Measurements from ENCODE around the gene LCTL. TPM values are rescaled to one million over a fixed set of nuclear protein-coding genes. Genes with fewer than 3 reads are reported as not detected.
A peak's percentile ranks its signal among the peaks of the same experiment; 100 is the strongest.

Gene LCTL
- total RNA-seq, 4 donors from 2014 or later: not detected

- TF ChIP-seq POLR2A (IDR thresholded peaks at IDR 0.05): no peak
- TF ChIP-seq, protein P1, sequence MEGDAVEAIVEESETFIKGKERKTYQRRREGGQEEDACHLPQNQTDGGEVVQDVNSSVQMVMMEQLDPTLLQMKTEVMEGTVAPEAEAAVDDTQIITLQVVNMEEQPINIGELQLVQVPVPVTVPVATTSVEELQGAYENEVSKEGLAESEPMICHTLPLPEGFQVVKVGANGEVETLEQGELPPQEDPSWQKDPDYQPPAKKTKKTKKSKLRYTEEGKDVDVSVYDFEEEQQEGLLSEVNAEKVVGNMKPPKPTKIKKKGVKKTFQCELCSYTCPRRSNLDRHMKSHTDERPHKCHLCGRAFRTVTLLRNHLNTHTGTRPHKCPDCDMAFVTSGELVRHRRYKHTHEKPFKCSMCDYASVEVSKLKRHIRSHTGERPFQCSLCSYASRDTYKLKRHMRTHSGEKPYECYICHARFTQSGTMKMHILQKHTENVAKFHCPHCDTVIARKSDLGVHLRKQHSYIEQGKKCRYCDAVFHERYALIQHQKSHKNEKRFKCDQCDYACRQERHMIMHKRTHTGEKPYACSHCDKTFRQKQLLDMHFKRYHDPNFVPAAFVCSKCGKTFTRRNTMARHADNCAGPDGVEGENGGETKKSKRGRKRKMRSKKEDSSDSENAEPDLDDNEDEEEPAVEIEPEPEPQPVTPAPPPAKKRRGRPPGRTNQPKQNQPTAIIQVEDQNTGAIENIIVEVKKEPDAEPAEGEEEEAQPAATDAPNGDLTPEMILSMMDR (IDR thresholded peaks at IDR 0.05): no peak
- intact Hi-C loops (cut with DNase I; ENCODE audit: low total_unique reads): no loop called here
- H3K4me3 ChIP-seq (ENCODE audit: low read depth, poor library complexity, severe bottlenecking): no peak overlapping the region
- WGBS, 2 donors: 54 to 60% methylated on average over 10 of the region's 10 CpGs
- no peak for DNase-seq (ENCODE audit: low spot score in 2 of 2)
Measured at GRCh38 chr15:66573719-66574595, 8.2 kb upstream of the LCTL start.

GRCh38 chr15:66573348-66573718 lies 7.5 kb upstream of the LCTL start:
- WGBS, 2 donors: 81% methylated on average over 7 of the region's 7 CpGs
- no peak overlapping the region for H3K4me3 ChIP-seq (ENCODE audit: low read depth, poor library complexity, severe bottlenecking)
- DNase-seq (ENCODE audit: low spot score in 2 of 2): no peak
- no peak for TF ChIP-seq POLR2A (IDR thresholded peaks at IDR 0.05)
- intact Hi-C loops (cut with DNase I; ENCODE audit: low total_unique reads): no loop called here

DNA sequence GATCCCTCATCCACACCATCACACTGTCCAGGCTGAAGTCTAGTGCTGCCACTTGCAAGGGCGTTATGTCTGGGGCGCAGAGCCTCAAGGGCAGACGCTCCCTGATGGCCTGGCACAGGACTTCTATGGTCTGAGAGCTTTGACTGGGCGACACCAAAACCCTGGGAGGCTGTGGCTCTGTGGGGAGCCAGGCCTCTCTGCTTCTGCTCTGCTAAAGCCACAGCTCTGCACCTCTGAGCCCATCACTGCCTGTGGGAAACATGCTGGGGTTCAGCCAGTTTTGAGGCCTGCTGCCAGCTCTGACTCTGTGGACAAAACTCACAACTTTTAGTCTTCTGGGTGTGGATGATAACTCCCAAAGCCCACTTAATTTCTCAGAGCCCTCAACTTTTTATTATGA lies 6.3 kb upstream of the LCTL start:
- 94 to 100% methylated on average over 4 of the region's 4 CpGs for WGBS, 2 donors
- TF ChIP-seq, protein P1 (IDR thresholded peaks at IDR 0.05): no peak
- TF ChIP-seq POLR2A (IDR thresholded peaks at IDR 0.05): no peak
- DNase-seq (ENCODE audit: low spot score in 2 of 2): no peak

DNA sequence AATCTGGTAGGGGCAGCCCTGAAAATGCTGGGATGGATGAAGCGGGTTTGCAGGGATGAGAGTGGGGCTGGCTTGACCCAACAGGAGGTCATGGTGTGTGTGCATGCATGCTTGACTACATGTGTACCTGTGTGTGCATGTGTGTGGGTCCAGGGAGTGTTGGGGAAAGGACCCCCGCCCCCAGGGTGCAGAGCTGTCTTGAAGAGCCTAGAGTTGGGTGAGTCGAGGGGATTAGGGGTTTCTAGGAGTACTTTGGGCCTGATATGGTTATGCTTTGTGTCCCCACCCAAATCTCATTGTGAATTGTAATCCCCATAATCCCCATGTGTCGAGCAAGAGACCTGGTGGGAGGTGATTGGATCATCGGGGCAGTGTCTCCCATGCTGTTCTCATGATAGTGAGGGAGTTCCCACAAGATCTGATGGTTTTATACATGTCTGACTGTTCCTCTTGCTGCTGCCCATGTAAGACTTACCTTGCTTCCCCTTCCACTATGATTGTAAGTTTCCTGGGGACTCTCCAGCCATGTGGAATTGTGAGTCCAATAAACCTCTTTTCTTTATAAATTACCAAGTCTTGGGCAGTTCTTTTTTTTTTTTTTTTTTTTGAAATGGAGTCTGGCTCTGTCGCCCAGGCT lies 5.2 kb upstream of the LCTL start:
- intact Hi-C loops (cut with DNase I; ENCODE audit: low total_unique reads): no loop called here
- 81 to 96% methylated on average over 6 of the region's 6 CpGs for WGBS, 2 donors
- H3K4me3 ChIP-seq (ENCODE audit: low read depth, poor library complexity, severe bottlenecking): no peak overlapping the region
- DNase-seq (ENCODE audit: low spot score in 2 of 2): peak in 1 of 2 donors; percentile 65
- no peak for TF ChIP-seq POLR2A (IDR thresholded peaks at IDR 0.05)
- TF ChIP-seq, protein P1 (IDR thresholded peaks at IDR 0.05): no peak

More for the DNA sequence above, 6.3 kb upstream of the LCTL start:
- intact Hi-C loops (cut with DNase I; ENCODE audit: low total_unique reads): no loop called here
- no peak overlapping the region for H3K4me3 ChIP-seq (ENCODE audit: low read depth, poor library complexity, severe bottlenecking)

GRCh38 chr15:66570327-66570726 lies 4.5 kb upstream of the LCTL start:
- 76 to 87% methylated on average over 3 of the region's 3 CpGs for WGBS, 2 donors

More at GRCh38 chr15:66570327-66570726, 4.5 kb upstream of the LCTL start:
- intact Hi-C loops (cut with DNase I; ENCODE audit: low total_unique reads): no loop called here
- peak in 1 of 2 donors; percentile 31 for DNase-seq (ENCODE audit: low spot score in 2 of 2)
- TF ChIP-seq, protein P1 (IDR thresholded peaks at IDR 0.05): no peak
- no peak for TF ChIP-seq POLR2A (IDR thresholded peaks at IDR 0.05)
- no peak overlapping the region for H3K4me3 ChIP-seq (ENCODE audit: low read depth, poor library complexity, severe bottlenecking)

All from lower leg skin (tissue), 4 donors.